BLaER1 treated with 17β-estradiol and CSF1 and Interleukin-3, amounts not matched to agents 10 nM and 100 nM (cell line): ENCODE measurements around the gene CLPTM1L.
"Not testable (repeated sequence)": the region's sequence is repeated elsewhere in the genome, so short reads cannot be mapped to it uniquely, and the experiment has no call there.

ENCODE experiments used
- H3K27ac ChIP-seq, 11 experiments: shearing (Covaris generic); formaldehyde crosslinking; 2 replicates each; pipeline ENCODE4 v1.8.1; 2022
- H3K27me3 ChIP-seq, 11 experiments: shearing (Covaris generic); formaldehyde crosslinking; 2 replicates each; pipeline ENCODE4 v1.8.1; 2022
- H3K36me3 ChIP-seq, 11 experiments: shearing (Covaris generic); formaldehyde crosslinking; 2 replicates each; pipeline ENCODE4 v1.8.1; 2022
- H3K4me1 ChIP-seq, 10 experiments: shearing (Covaris generic); formaldehyde crosslinking; 2 replicates each; pipeline ENCODE4 v1.8.1; 2022
- H3K4me2 ChIP-seq, 11 experiments: shearing (Covaris generic); formaldehyde crosslinking; 2 replicates each; pipeline ENCODE4 v1.8.1; 2022
- H3K4me3 ChIP-seq, 10 experiments: shearing (Covaris generic); formaldehyde crosslinking; 2 replicates each; pipeline ENCODE4 v1.8.1; 2022
- H3K9ac ChIP-seq, 11 experiments: shearing (Covaris generic); formaldehyde crosslinking; 2 replicates each; pipeline ENCODE4 v1.8.1; 2022
- H3K9me3 ChIP-seq, 11 experiments: shearing (Covaris generic); formaldehyde crosslinking; replicated peaks in 1 of 11; 2 replicates each; pipeline ENCODE4 v1.8.1; 2022
- H4K20me1 ChIP-seq, 11 experiments: shearing (Covaris generic); formaldehyde crosslinking; 2 replicates each; pipeline ENCODE4 v1.8.1; 2022
- Cebpa-rat ChIP-seq, 11 experiments: shearing (Covaris generic); IDR thresholded peaks; 2 replicates each; pipeline ENCODE4 v1.8.1; 2022

Gene CLPTM1L

DNA sequence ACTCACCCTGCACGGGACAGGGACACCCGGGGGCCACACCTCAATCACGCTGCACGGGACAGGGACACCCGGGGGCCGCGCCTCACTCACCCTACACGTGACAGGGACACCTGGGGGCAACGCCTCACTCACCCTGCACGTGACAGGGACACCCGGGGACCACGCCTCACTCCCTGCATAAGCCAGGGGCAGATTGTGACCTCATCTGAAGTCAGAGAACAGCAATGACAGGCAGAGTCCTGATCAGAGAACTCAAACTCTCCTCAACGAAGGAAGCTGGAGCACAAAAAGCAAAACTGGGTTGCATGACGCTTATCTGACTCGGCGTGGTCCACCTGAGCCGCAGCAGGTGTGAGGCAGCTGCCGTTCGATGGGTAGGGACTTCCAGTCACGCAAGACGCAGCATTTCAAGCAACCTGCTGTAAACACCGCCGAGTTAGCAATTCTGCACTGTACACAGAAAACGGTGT, 53.3 kb downstream of the CLPTM1L start:
- H3K9me3 ChIP-seq = peaks cover 8 to 14% (median 11%) of the 10 kb centered on the region in 11 experiments; a peak in 19 of 22 replicates
- peaks cover 0 to 58% (median 24%) of the 10 kb centered on the region in 11 experiments; a peak in 16 of 22 replicates for H3K36me3 ChIP-seq
- TF ChIP-seq Cebpa-rat (IDR thresholded peaks at IDR 0.05) = no peak
- no peak overlapping the region for H3K27ac ChIP-seq
- peak overlapping the region in 4 of 11 experiments; percentile 78 to 83 (median 80); a peak in 5 of 22 replicates for H3K9ac ChIP-seq
- H4K20me1 ChIP-seq = peaks cover 0 to 69% (median 38%) of the 10 kb centered on the region in 11 experiments; a peak in 17 of 22 replicates
- peak overlapping the region in 8 of 11 experiments; percentile 97 to 100 (median 100); a peak in 15 of 22 replicates for H3K4me2 ChIP-seq
- H3K4me1 ChIP-seq = peaks cover 30 to 50% (median 46%) of the 10 kb centered on the region in 10 experiments
- H3K4me3 ChIP-seq = peak overlapping the region in 4 of 10 experiments; percentile 63 to 70 (median 67); a peak in 5 of 20 replicates
- peaks cover 0 to 52% (median 0%) of the 10 kb centered on the region in 11 experiments; a peak in 10 of 22 replicates for H3K27me3 ChIP-seq

DNA sequence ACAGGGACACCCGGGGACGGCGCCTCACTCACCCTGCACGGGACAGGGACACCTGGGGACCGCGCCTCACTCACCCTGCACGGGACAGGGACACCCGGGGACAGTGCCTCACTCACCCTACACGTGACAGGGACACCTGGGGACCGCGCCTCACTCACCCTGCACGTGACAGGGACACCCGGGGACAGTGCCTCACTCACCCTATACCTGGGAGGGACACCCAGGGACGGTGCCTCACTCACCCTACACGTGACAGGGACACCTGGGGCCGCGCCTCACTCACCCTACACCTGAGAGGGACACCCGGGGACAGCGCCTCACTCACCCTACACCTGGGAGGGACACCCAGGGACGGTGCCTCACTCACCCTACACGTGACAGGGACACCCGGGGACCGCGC, 53.9 kb downstream of the CLPTM1L start:
- not testable (repeated sequence) for H3K4me2 ChIP-seq, H3K4me3 ChIP-seq, H3K9ac ChIP-seq, H3K27ac ChIP-seq
- H4K20me1 ChIP-seq = peaks cover 0 to 76% (median 33%) of the 10 kb centered on the region in 11 experiments; a peak in 17 of 22 replicates
- H3K9me3 ChIP-seq = peaks cover 8 to 14% (median 11%) of the 10 kb centered on the region in 11 experiments; a peak in 19 of 22 replicates
- H3K27me3 ChIP-seq = peaks cover 0 to 45% (median 0%) of the 10 kb centered on the region in 11 experiments; a peak in 10 of 22 replicates
- H3K4me1 ChIP-seq = peaks cover 30 to 43% (median 40%) of the 10 kb centered on the region in 10 experiments
- peaks cover 0 to 65% (median 29%) of the 10 kb centered on the region in 11 experiments; a peak in 16 of 22 replicates for H3K36me3 ChIP-seq

DNA sequence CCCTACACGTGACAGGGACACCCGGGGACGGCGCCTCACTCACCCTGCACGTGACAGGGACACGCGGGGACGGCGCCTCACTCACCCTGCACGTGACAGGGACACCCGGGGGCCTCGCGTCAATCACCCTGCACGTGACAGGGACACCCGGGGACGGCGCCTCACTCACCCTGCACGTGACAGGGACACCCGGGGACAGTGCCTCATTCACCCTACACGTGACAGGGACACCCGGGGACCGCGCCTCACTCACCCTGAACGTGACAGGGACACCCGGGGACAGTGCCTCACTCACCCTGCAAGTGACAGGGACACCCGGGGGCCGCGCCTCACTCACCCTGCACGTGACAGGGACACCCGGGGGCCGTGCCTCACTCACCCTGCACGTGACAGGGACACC, 55.3 kb downstream of the CLPTM1L start:
- H3K4me2 ChIP-seq, H3K4me3 ChIP-seq, H3K9ac ChIP-seq, H3K27ac ChIP-seq: not testable (repeated sequence)
- peaks cover 8 to 14% (median 11%) of the 10 kb centered on the region in 11 experiments; a peak in 19 of 22 replicates for H3K9me3 ChIP-seq
- peaks cover 18 to 33% (median 30%) of the 10 kb centered on the region in 10 experiments for H3K4me1 ChIP-seq
- H3K27me3 ChIP-seq = peaks cover 0 to 31% (median 0%) of the 10 kb centered on the region in 11 experiments; a peak in 8 of 22 replicates
- peaks cover 0 to 77% (median 35%) of the 10 kb centered on the region in 11 experiments; a peak in 16 of 22 replicates for H3K36me3 ChIP-seq
- H4K20me1 ChIP-seq = peaks cover 0 to 90% (median 33%) of the 10 kb centered on the region in 11 experiments; a peak in 17 of 22 replicates

DNA sequence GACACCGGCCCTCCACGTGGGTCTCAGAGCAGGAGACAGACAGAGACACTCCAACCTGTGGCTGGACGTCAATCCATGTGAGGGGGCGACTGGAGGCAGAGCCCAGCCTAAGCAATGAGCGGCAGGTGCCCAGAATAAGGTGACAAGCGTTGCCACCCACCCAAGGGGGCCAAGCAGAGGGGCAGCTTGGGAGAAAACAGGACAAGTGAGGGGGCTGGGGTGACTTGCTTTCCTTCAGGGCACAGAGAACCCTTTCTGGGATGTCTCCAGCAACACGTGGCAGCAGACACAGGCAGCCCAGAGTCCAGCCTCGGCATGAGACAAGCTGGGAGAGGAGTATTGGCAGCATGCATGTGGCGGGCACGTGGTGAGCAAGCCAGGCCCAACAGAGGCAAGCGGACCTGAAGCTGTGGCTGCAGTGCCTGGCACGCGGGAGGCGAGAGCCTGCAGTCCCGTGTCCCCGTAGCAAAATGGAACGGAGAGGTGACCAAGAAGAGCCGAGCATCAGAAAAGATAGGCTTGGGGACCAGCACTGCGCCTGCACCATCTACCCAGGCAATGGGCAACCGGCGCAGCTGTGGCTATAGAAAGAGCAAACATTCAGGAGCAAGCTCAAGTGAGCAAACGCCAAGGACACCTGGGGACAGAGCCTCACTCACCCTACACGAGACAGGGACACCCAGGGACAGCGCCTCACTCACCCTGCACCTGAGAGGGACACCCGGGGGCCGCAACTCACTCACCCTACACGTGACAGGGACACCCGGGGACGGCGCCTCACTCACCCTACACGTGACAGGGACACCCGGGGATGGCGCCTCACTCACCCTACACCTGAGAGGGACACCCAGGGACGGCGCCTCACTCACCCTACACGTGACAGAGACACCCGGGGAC, 56.2 kb downstream of the CLPTM1L start:
- Histone ChIP-seq H3K4me2 (no peak overlapping the region), H3K4me3 (no peak overlapping the region), H3K9ac (no peak overlapping the region), H3K4me1 (peaks cover 10 to 24% (median 22%) of the 10 kb centered on the region in 10 experiments), H3K36me3 (peaks cover 0 to 81% (median 38%) of the 10 kb centered on the region in 11 experiments; a peak in 16 of 22 replicates), H3K27ac (no peak overlapping the region), H3K9me3 (peaks cover 8 to 14% (median 11%) of the 10 kb centered on the region in 11 experiments; a peak in 19 of 22 replicates), H4K20me1 (peaks cover 0 to 90% (median 33%) of the 10 kb centered on the region in 11 experiments; a peak in 16 of 22 replicates), H3K27me3 (peaks cover 0 to 22% (median 0%) of the 10 kb centered on the region in 11 experiments; a peak in 8 of 22 replicates)
- TF ChIP-seq Cebpa-rat (IDR thresholded peaks at IDR 0.05) = no peak

DNA sequence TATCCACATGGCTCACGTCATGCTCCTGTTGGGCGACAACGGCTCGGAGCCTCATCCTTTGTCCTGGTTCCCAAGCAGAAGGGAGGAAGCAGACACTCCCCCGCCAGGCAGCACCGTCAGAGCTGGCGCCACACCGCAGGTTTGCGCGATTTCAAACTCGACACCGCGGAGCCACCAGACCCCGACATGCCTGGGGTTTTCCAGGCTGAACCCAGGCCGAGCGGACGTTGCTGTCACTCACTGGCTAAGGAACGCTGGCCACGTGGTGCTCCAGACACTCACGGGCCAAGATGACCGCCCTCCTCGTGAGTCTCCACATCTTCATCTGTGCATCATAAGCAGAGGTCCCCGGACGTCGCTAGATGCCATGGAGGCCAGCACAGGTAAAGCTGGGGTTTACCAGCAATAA, 59.0 kb downstream of the CLPTM1L start:
- no peaks in the 10 kb centered on the region; a peak in 1 of 20 replicates for H3K4me1 ChIP-seq
- peaks cover 0 to 90% (median 36%) of the 10 kb centered on the region in 11 experiments; a peak in 12 of 22 replicates for H4K20me1 ChIP-seq
- no peak for TF ChIP-seq Cebpa-rat (IDR thresholded peaks at IDR 0.05)
- H3K9me3 ChIP-seq = peaks cover 8 to 14% (median 11%) of the 10 kb centered on the region in 11 experiments; a peak in 19 of 22 replicates
- H3K4me3 ChIP-seq = no peak overlapping the region
- H3K9ac ChIP-seq = no peak overlapping the region
- peaks cover 0 to 87% (median 64%) of the 10 kb centered on the region in 11 experiments; a peak in 16 of 22 replicates for H3K36me3 ChIP-seq
- H3K27me3 ChIP-seq = no peaks in the 10 kb centered on the region
- H3K4me2 ChIP-seq = no peak overlapping the region
- no peak overlapping the region for H3K27ac ChIP-seq

DNA sequence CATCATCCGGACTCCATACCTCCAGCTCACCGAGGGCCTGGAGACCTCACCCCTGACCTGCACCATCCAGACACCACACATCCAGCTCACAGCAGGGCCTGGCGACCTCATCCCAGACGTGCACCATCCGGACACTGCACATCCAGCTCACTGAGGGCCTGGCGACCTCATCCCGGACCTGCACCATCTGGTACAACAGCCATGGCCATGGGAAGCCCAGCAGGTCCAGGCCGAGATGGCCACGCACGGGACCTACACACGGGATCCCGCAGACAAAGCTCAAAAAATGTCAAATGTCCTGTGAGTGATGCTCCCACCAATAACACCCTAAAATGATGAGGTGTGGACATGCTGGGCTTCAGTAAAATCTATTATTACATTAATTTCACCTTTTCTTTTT, 59.8 kb downstream of the CLPTM1L start:
- Histone ChIP-seq H3K4me1 (no peaks in the 10 kb centered on the region), H3K9me3 (peaks cover 8 to 17% (median 11%) of the 10 kb centered on the region in 11 experiments; a peak in 19 of 22 replicates), H3K4me3 (no peak overlapping the region), H3K4me2 (no peak overlapping the region), H4K20me1 (peaks cover 0 to 92% (median 37%) of the 10 kb centered on the region in 11 experiments; a peak in 12 of 22 replicates), H3K27ac (no peak overlapping the region), H3K27me3 (no peaks in the 10 kb centered on the region), H3K36me3 (peaks cover 0 to 92% (median 71%) of the 10 kb centered on the region in 11 experiments; a peak in 16 of 22 replicates), H3K9ac (no peak overlapping the region)
- TF ChIP-seq Cebpa-rat (IDR thresholded peaks at IDR 0.05) = no peak

DNA sequence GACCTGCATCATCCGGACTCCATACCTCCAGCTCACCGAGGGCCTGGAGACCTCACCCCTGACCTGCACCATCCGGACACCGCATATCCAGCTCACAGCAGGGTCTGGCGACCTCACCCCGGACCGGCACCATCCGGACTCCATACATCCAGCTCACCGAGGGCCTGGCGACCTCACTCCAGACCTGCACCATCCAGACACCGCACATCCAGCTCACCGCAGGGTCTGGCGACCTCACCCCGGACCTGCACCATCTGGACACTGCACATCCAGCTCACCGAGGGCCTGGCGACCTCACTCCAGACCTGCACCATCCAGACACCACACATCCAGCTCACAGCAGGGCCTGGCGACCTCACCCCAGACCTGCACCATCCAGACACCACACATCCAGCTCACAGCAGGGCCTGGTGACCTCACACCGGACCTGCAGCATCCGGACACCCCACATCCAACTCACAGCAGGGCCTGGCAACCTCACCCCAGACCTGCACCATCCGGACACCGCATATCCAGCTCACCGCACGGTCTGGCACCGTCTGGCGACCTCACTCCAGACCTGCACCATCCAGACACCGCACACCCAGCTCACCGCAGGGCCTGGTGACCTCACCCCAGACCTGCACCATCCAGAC, 60.4 kb downstream of the CLPTM1L start:
- peaks cover 0 to 94% (median 78%) of the 10 kb centered on the region in 11 experiments; a peak in 16 of 22 replicates for H3K36me3 ChIP-seq
- H3K4me2 ChIP-seq, H3K27ac ChIP-seq, H3K27me3 ChIP-seq, H3K4me3 ChIP-seq, H3K4me1 ChIP-seq, H3K9ac ChIP-seq: not testable (repeated sequence)
- peaks cover 8 to 24% (median 11%) of the 10 kb centered on the region in 11 experiments; a peak in 19 of 22 replicates for H3K9me3 ChIP-seq
- H4K20me1 ChIP-seq = peaks cover 0 to 96% (median 37%) of the 10 kb centered on the region in 11 experiments; a peak in 12 of 22 replicates

DNA sequence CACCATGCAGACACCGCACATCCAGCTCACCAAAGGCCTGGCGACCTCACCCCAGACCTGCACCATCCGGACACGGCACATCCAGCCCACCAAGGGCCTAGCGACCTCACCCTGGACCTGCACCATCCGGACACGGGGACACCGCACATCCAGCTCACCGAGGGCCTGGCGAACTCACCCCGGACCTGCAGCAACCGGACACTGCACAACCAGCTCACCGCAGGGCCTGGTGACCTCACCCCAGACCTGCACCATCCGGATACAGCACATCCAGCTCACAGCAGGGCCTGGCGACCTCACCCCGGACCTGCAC, 61.2 kb downstream of the CLPTM1L start:
- H3K4me3 ChIP-seq, H3K9ac ChIP-seq, H3K27ac ChIP-seq, H3K4me1 ChIP-seq, H3K27me3 ChIP-seq, H3K4me2 ChIP-seq: not testable (repeated sequence)
- peaks cover 0 to 94% (median 80%) of the 10 kb centered on the region in 11 experiments; a peak in 16 of 22 replicates for H3K36me3 ChIP-seq
- H4K20me1 ChIP-seq = peaks cover 0 to 98% (median 32%) of the 10 kb centered on the region in 11 experiments; a peak in 12 of 22 replicates
- peaks cover 5 to 25% (median 8%) of the 10 kb centered on the region in 11 experiments; a peak in 20 of 22 replicates for H3K9me3 ChIP-seq

DNA sequence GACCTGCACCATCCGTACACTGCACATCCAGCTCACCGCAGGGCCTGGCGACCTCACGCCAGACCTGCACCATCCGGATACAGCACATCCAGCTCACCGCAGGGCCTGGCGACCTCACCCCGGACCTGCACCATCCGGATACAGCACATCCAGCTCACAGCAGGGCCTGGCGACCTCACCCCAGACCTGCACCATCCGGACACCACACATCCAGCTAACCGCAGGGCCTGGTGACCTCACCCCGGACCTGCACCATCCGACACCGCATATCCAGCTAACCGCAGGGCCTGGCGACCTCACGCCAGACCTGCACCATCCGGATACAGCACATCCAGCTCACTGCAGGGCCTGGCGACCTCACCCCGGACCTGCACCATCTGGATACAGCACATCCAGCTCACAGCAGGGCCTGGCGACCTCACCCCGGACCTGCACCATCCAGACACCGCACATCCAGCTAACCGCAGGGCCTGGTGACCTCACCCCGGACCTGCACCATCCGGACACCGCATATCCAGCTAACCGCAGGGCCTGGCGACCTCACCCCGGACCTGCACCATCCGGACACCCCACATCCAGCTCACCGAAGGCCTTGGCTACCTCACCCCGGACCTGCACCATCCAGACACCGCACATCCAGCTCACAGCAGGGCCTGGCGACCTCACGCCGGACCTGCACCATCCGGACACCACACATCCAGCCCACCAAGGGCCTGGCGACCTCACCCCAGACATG, 61.7 kb downstream of the CLPTM1L start:
- not testable (repeated sequence) for H3K27me3 ChIP-seq, H3K4me3 ChIP-seq, H3K4me2 ChIP-seq, H3K4me1 ChIP-seq, H3K9ac ChIP-seq, H3K27ac ChIP-seq
- Histone ChIP-seq H4K20me1 (peaks cover 0 to 97% (median 27%) of the 10 kb centered on the region in 11 experiments; a peak in 12 of 22 replicates), H3K36me3 (peaks cover 0 to 94% (median 80%) of the 10 kb centered on the region in 11 experiments; a peak in 18 of 22 replicates), H3K9me3 (peaks cover 0 to 22% (median 2%) of the 10 kb centered on the region in 11 experiments; a peak in 20 of 22 replicates)
